SK-N-SH treated with all-trans-retinoic acid at 6 μM for 48 hours (cell line): ENCODE measurements around the gene P4HTM.

Experiments
- ARNTL ChIP-seq: fragments of 450-650 bp; formaldehyde crosslinking; IDR thresholded peaks from 2 replicates; pipeline ENCODE4 v1.5.0; 2020; ENCODE audit warnings: low read depth, mild to moderate bottlenecking, moderate library complexity, borderline replicate concordance
- CSDC2 ChIP-seq: fragments of 250-450 bp; sonication (Bioruptor Pico); IDR thresholded peaks from 2 replicates; pipeline ENCODE4 v1.5.0; 2020; ENCODE audit warnings: mild to moderate bottlenecking, moderate library complexity
- CSRNP3 ChIP-seq: fragments of 250-450 bp; sonication (Bioruptor Pico); IDR thresholded peaks from 2 replicates; pipeline ENCODE4 v1.5.1; 2021; ENCODE audit warnings: mild to moderate bottlenecking, moderate library complexity
- PATZ1 ChIP-seq: fragments of 250-450 bp; sonication (Bioruptor Pico); IDR thresholded peaks from 2 replicates; pipeline ENCODE4 v1.8.0; 2020; ENCODE audit warnings: mild to moderate bottlenecking, moderate library complexity, borderline replicate concordance
- PPARA ChIP-seq: fragments of 250-450 bp; sonication (Bioruptor Pico); IDR thresholded peaks from 2 replicates; pipeline ENCODE4 v1.5.0; 2020; ENCODE audit warnings: mild to moderate bottlenecking, borderline replicate concordance
- RARB ChIP-seq: fragments of 250-450 bp; sonication (Bioruptor Pico); IDR thresholded peaks from 2 replicates; pipeline ENCODE4 v1.8.0; 2021; ENCODE audit warnings: mild to moderate bottlenecking, moderate library complexity
- TSHZ2 ChIP-seq: fragments of 250-450 bp; sonication (Bioruptor Pico); IDR thresholded peaks from 2 replicates; pipeline ENCODE4 v1.5.0; 2020; ENCODE audit warnings: mild to moderate bottlenecking, moderate library complexity
- ZC3H10 ChIP-seq: fragments of 250-450 bp; sonication (Bioruptor Pico); IDR thresholded peaks from 2 replicates; pipeline ENCODE4 v1.5.1; 2021; ENCODE audit warnings: mild to moderate bottlenecking, moderate library complexity
- ZFP3 ChIP-seq: fragments of 250-450 bp; sonication (Bioruptor Pico); IDR thresholded peaks from 2 replicates; pipeline ENCODE4 v1.5.0; 2020; ENCODE audit warnings: mild to moderate bottlenecking, moderate library complexity
- ZFP30 ChIP-seq: fragments of 450-650 bp; formaldehyde crosslinking; IDR thresholded peaks from 2 replicates; pipeline ENCODE4 v1.5.0; 2022; ENCODE audit warnings: mild to moderate bottlenecking, moderate library complexity
- ZNF70 ChIP-seq: fragments of 450-650 bp; formaldehyde crosslinking; IDR thresholded peaks from 2 replicates; pipeline ENCODE4 v1.5.0; 2020; ENCODE audit warnings: mild to moderate bottlenecking, moderate library complexity

GRCh38 chr3:49024449-49024848, 34.4 kb downstream of the P4HTM start:
- TF ChIP-seq ZFP3 (CRISPR knock-in tag): no peak
- TF ChIP-seq RARB (CRISPR knock-in tag): no peak
- TF ChIP-seq CSRNP3 (CRISPR knock-in tag): no peak
- no peak for TF ChIP-seq TSHZ2
- no peak for TF ChIP-seq PATZ1
- TF ChIP-seq ARNTL (CRISPR knock-in tag): no peak
- TF ChIP-seq ZC3H10: no peak
- no peak for TF ChIP-seq ZFP30 (CRISPR knock-in tag)
- no peak for TF ChIP-seq CSDC2 (CRISPR knock-in tag)
- TF ChIP-seq ZNF70: no peak
- no peak for TF ChIP-seq PPARA (CRISPR knock-in tag)
